GM21526 (cell line): ENCODE measurements around the gene MUC4.
"Not testable (repeated sequence)": the region's sequence is repeated elsewhere in the genome, so short reads cannot be mapped to it uniquely, and the experiment has no call there.

Experiments used
- ATAC-seq: cut with Tn5 transposase; IDR thresholded peaks from one replicate; pipeline ENCODE4 v1.9.1; 2021; ENCODE audit warnings: moderate library complexity; ENCODE audit not compliant: unreplicated experiment, low FRiP score

Gene MUC4

GRCh38 chr3:195720831-195721506 lies 90.8 kb downstream of the MUC4 start, which contains the start of gene MUC20:
Gene MUC20, plus strand, starts transcription at chr3:195720978. Its CDS starts 30 bp downstream, at chr3:195721008.
- ATAC-seq, result not testable (repeated sequence)

DNA sequence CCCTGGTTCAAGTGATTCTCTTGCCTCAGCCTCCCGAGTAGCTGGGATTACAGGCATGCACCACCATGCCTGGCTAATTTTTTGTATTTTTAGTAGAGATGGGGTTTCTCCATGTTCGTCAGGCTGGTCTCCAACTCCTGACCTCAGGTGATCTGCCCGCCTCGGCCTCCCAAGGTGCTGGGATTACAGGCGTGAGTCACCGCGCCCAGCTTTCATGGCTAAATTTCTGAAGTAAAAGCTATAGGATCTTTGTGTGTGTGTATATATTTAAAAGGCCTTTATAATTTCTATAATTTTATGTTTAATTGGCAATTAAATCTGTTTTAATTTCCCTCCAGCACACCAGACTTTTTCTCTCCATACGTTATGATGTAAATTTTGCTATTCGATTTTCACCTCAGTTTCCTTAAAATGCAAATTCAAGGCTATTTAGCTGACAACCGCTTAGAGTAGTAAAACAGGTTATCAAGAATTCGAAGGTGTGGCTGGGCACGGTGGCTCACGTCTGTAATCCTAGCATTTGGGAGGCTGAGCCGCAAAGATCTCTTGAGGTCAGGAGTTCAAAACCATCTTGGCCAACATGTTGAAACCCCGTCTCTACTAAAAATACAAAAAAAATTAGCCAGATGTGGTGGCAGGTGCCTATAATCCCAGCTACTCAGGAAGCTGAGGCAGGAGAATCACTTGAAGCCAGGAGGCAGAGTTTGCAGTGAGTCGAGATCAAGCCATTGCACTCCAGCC lies 92.0 kb downstream of the MUC4 start:
- not testable (repeated sequence) for ATAC-seq

DNA sequence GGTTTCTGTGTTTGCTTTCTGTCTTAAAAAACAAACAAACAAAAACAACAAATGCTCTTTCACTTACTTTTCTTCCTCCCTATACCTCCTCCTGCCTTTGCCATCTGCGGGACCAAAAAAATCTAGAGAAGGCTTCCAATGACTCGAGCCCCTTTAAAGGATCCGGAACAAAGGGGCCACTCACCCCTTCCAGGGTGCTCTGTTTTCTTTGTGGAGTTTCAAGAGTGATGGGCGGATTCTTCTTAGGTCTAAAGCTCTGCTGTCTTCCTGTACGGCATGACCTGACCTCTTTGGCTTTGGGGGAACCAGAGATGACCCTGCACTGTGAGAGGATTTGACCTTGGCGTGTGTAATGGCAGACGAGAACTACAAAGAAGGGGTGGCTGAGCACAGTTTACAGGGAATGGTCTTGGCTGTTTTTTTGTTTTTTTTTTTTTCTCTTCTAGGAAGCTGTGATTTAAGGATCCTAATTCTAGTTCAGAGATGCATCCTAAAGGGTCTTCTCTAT lies 93.2 kb downstream of the MUC4 start:
- ATAC-seq, result no peak

- ATAC-seq, result no peak
These were observed 93.8 kb downstream of the MUC4 start for GRCh38 chr3:195717852-195718476.

- no peak for ATAC-seq
These were observed 94.3 kb downstream of the MUC4 start for GRCh38 chr3:195717416-195717815.

GRCh38 chr3:195715583-195716266 lies 96.0 kb downstream of the MUC4 start:
- no peak for ATAC-seq

DNA sequence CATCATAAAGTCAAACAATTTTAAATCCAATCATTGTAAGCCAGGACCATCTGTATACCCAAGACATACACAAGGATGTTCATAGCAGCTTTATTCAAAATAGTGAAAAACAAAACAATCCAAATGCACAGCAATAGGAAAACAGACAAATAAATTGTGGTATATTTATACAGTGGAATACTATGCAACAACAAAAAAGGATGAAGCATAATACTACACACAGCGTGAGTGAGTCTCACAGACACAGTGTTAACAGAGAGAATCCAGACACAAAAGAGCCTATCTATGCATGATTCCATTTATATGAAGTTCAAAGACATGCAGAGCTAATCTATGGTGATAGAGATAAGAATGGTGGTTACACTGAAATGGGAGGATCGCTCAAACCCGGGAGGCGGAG lies 96.6 kb downstream of the MUC4 start:
- ATAC-seq, result no peak

GRCh38 chr3:195714380-195715011 lies 97.2 kb downstream of the MUC4 start:
- ATAC-seq, result no peak

- ATAC-seq, result not testable (repeated sequence)
These were observed 98.6 kb downstream of the MUC4 start for GRCh38 chr3:195713150-195713549.

GRCh38 chr3:195712535-195712910 lies 99.2 kb downstream of the MUC4 start:
- not testable (repeated sequence) for ATAC-seq

DNA sequence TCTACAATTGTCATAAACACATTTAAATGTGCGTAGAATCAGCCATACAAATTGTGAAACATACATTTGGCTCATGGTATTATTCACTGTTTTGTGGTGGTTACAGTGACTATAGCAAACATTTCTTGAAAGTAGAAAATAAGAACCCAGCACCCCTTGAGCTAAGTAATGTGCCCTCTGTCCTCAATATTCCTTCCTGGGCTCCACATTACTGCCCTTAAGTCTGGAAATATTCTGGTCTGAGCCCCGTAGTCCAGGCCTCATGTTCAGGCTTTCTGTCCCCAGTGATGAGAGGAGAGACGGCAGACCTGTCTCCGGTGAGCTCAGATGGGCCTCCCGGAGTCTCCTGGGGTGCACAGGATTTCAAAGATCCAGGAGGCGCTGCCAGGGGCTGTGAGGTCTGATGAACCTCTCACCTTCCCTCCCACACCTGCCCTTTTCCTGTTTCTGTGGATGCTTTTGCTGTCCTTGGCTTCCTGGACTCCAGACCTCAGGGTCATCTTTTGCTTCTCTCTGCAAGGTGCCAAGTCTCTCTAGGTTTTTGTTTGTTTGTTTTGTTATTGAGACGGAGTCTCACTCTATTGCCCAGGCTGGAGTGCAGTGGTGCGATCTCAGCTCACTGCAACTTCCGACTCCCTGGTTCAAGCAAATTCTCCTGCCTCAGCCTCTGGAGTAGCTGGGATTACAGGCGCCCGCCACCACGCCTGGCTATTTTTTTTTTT lies 99.8 kb downstream of the MUC4 start:
- ATAC-seq, result no peak

DNA sequence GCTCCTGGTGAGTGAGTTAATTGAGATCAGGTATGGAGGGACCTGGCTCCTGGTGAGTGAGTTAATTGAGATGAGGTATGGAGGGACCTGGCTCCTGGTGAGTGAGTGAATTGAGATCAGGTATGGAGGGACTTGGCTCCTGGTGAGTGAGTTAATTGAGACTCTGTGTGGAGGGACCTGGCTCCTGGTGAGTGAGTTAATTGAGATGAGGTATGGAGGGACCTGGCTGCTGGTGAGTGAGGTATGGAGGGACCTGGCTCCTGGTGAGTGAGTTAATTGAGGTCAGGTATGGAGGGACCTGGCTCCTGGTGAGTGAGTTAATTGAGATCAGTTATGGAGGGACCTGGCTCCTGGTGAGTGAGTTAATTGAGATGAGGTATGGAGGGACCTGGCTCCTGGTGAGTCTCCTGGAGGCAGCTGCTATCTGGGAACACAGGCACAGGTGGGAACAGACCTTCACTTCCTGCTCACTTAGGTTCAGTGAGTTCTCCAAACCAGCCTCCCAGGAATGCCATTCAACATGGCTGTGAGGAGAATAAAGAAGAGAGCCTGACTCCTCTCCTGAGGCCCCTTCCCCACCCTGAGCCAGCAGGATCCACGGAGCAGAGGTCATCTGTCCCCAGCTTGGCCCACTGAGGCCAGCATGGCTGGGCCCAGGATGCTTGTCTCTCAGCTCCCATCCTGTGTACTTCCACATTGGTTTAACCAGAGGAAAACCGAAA lies 100.5 kb downstream of the MUC4 start:
- not testable (repeated sequence) for ATAC-seq

DNA sequence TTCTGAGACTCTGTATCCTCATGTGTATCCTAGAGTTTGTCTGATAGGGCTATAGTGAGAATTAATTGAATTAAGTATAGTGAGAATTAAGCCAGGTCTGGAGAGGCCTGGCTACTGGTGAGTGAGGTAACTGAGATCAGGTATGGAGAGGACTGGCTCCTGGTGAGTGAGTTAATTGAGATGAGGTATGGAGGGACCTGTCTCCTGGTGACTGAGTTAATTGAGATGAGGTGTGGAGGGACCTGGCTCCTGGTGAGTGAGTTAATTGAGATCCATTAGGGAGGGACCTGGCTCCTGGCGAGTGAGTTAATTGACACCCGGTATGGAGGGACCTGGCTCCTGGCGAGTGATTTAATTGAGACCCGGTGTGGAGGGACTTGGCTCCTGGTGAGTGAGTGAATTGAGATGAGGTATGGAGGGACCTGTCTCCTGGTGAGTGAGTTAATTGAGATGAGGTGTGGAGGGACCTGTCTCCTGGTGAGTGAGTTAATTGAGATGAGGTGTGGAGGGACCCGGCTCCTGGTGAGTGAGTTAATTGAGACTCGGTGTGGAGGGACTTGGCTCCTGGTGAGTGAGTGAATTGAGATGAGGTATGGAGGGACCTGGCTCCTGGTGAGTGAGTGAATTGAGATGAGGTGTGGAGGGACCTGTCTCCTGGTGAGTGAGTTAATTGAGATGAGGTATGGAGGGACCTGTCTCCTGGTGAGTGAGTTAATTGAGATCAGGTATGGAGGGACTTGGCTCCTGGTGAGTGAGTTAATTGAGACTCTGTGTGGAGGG lies 101.4 kb downstream of the MUC4 start:
- ATAC-seq, result not testable (repeated sequence)

DNA sequence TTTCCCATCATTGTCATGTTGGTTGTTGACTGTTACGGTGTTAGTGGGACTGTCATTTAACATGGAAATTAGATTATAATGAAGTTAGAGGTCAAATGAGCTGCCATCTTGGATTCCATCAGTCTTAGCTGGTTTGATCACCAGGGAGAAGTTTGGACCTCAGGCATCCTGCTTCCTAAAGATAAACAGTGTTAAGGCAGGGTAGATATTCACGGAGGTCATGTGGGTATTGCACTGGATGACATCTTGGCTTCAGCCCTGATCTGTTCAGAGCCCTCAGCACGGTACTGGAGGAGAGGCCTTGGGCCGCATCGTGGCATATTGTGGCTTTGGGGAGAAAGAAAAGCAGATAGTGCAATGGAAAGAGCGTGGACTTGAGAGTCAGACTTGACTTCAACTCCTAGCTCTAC lies 102.0 kb downstream of the MUC4 start:
- ATAC-seq, result no peak

DNA sequence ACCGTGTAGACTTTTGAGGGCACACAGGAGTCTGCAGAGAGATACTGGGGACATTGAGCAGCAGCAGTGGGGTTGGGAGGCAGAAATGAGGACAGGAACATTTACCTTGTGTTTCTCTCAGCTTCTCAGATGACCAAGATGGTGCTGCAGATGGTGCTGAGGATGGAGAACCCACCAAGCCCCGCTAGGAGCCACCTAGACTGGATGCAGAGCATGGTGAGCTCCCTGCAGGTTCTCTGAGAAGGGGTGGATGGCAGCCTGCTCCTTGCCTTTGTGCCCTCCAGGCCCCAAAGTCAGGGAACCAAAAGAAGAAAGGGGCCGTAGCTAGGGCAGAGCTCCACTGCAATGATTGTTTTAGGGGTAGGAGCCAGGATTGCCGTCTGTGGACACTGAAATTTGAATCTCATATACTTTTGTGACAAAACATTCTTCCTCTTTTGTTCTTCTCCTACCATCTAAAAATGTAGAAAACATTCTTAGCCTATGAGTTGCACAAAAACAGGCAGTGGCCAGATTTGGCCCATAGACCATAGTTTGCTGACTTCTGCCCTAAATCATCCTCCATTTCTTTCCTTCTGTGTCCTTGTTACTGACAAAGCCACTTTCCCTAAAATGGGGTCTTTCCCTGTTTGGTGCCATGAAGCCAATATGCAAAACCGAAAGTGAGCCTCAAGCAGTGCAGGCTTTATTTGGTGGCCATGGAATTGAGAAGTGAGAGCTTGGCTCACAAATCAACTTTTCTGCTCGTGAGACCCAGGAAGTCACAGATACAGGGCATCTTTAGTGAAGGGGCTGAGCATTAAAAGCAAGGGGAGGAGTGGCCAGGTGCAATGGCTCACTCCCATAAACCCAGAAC lies 102.9 kb downstream of the MUC4 start:
- no peak for ATAC-seq

DNA sequence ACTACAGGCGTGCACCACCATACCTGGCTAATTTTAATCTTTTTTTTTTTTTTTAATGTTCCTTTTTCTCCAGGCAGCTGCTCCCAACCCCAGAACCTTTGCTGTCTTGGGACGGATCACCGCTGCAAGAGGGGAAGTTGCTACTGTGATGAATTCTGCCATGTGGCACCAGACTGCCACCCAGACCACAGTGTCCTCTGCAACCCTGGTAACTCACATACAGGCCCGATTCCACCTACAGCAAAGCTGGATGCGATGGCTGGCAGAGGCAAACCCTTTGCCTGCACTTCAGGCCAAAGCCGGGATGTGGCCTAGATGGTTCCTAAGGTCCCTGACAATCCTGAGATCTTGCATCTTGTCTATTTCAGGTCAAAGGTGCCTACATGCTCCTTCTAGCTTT lies 103.7 kb downstream of the MUC4 start:
- ATAC-seq, result no peak
